Loucy (cell line): Measurements from ENCODE around the gene ZDHHC19.
"Not testable (repeated sequence)": the region's sequence is repeated elsewhere in the genome, so short reads cannot be mapped to it uniquely, and the experiment has no call there.

Source experiments
- H2AFZ ChIP-seq: fragments of 200-600 bp; sonication (generic); 2 replicates; pipeline ENCODE4 v1.6.0; 2016; ENCODE audit warnings: antibody characterized with exemption, mild to moderate bottlenecking, low read length, moderate library complexity
- H3F3A ChIP-seq: fragments of 200-600 bp; 2 replicates; pipeline ENCODE4 v1.6.0; 2016; ENCODE audit warnings: antibody characterized with exemption, low read depth, mild to moderate bottlenecking
- H3K27me3 ChIP-seq: fragments of 200-600 bp; sonication (generic); 2 replicates; pipeline ENCODE4 v1.6.1; 2014; ENCODE audit warnings: low read length, mild to moderate bottlenecking; ENCODE audit not compliant: insufficient read depth, poor library complexity, severe bottlenecking
- H3K36me3 ChIP-seq: fragments of 200-600 bp; sonication (generic); 2 replicates; pipeline ENCODE4 v1.6.1; 2016; ENCODE audit warnings: low read length; ENCODE audit not compliant: insufficient read depth
- H3K4me1 ChIP-seq: fragments of 200-600 bp; sonication (generic); 2 replicates; pipeline ENCODE4 v1.5.1; 2014; ENCODE audit warnings: low read length, mild to moderate bottlenecking; ENCODE audit not compliant: insufficient read depth, poor library complexity, severe bottlenecking
- H3K4me2 ChIP-seq: fragments of 200-600 bp; sonication (generic); 2 replicates; pipeline ENCODE4 v1.6.0; 2014; ENCODE audit warnings: antibody characterized with exemption, low read length, low read depth, mild to moderate bottlenecking; ENCODE audit not compliant: poor library complexity, severe bottlenecking
- H3K4me3 ChIP-seq: fragments of 200-600 bp; sonication (generic); 2 replicates; pipeline ENCODE4 v1.5.1; 2014; ENCODE audit warnings: low read length, mild to moderate bottlenecking, mixed read lengths; ENCODE audit not compliant: poor library complexity, severe bottlenecking
- H3K79me2 ChIP-seq: fragments of 200-600 bp; sonication (generic); 2 replicates; pipeline ENCODE4 v1.6.1; 2014; ENCODE audit warnings: low read length; ENCODE audit not compliant: insufficient read depth
- H3K9ac ChIP-seq: fragments of 200-600 bp; sonication (generic); 2 replicates; pipeline ENCODE4 v1.6.0; 2014; ENCODE audit warnings: mild to moderate bottlenecking, low read depth, low read length, moderate library complexity; ENCODE audit not compliant: poor library complexity, severe bottlenecking
- H3K9me2 ChIP-seq: fragments of 200-600 bp; sonication (generic); replicated peaks from 2 replicates; pipeline ENCODE4 v1.6.1; 2016; ENCODE audit warnings: low read depth, low read length, mixed read lengths
- H3K9me3 ChIP-seq: fragments of 200-600 bp; sonication (generic); 2 replicates; pipeline ENCODE4 v1.6.1; 2014; ENCODE audit warnings: mild to moderate bottlenecking, antibody characterized with exemption, low read length, low read depth; ENCODE audit not compliant: insufficient read depth
- H4K20me1 ChIP-seq: fragments of 200-600 bp; sonication (generic); 2 replicates; pipeline ENCODE4 v1.6.0; 2014; ENCODE audit warnings: antibody characterized with exemption, low read length, mild to moderate bottlenecking; ENCODE audit not compliant: insufficient read depth, poor library complexity, severe bottlenecking
- CTCF ChIP-seq: fragments of 200-600 bp; sonication (generic); conservative IDR thresholded peaks from 2 replicates; pipeline ENCODE4 v1.5.1; 2014; ENCODE audit warnings: mild to moderate bottlenecking, antibody characterized with exemption, low read length
- EZH2phosphoT487 ChIP-seq: fragments of 200-600 bp; IDR thresholded peaks from 2 replicates; pipeline ENCODE4 v1.6.1; 2018; ENCODE audit warnings: antibody characterized with exemption, mild to moderate bottlenecking, moderate library complexity, borderline replicate concordance

The ZDHHC19 gene

GRCh38 chr3:196175116-196175625 is 36.0 kb downstream of the ZDHHC19 start:
- Histone ChIP-seq H3K4me3 (no peak overlapping the region), H3K79me2 (peaks cover 10% of the 10 kb centered on the region), H3K9ac (peak overlapping the region; percentile 20), H3F3A (peaks cover 17% of the 10 kb centered on the region), H3K4me1 (peaks cover 37% of the 10 kb centered on the region), H4K20me1 (no peaks in the 10 kb centered on the region), H3K9me2 (no peaks in the 10 kb centered on the region), H3K36me3 (no peaks in the 10 kb centered on the region), H3K9me3 (no peaks in the 10 kb centered on the region), H2AFZ (0 out of 2 replicates have a peak overlapping the region, but pooled peaks have one; percentile 55), H3K4me2 (no peak overlapping the region), H3K27me3 (no peaks in the 10 kb centered on the region)
- TF ChIP-seq EZH2phosphoT487 (no peak), CTCF (no peak)

GRCh38 chr3:196174652-196175051 is 36.5 kb downstream of the ZDHHC19 start:
- peak overlapping the region; percentile 27 for H3K4me2 ChIP-seq
- peaks cover 14% of the 10 kb centered on the region for H3F3A ChIP-seq
- no peaks in the 10 kb centered on the region for H4K20me1 ChIP-seq
- no peaks in the 10 kb centered on the region for H3K9me3 ChIP-seq
- no peaks in the 10 kb centered on the region for H3K36me3 ChIP-seq
- H3K9me2 ChIP-seq, result no peaks in the 10 kb centered on the region
- H3K4me3 ChIP-seq, result no peak overlapping the region
- peak overlapping the region; percentile 20 for H3K9ac ChIP-seq
- peak overlapping the region; percentile 55; the same call in 1 of the 2 replicates for H2AFZ ChIP-seq
- peaks cover 8% of the 10 kb centered on the region for H3K79me2 ChIP-seq
- no peaks in the 10 kb centered on the region for H3K27me3 ChIP-seq
- TF ChIP-seq EZH2phosphoT487 (no peak), CTCF (no peak)
- H3K4me1 ChIP-seq, result peaks cover 32% of the 10 kb centered on the region

DNA sequence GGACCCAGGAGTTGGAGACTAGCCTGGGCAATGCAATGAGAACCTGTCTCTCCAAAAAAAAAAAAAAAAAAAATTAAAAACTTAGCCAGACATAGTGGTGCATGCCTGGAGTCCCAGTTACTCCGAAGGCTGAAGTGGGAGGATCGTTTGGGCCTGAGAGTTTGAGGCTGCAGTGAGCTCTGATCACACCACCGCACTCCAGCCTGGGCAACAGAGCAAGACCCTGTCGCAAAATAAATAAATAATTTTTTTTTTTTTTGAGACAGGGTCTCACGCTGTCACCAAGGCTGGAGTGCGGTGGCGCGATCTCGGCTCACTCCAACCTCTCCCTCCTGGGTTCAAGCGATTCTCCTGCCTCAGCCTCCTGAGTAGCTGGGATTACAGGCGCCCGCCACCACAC is 40.9 kb downstream of the ZDHHC19 start:
- not testable (repeated sequence) for H3K9ac ChIP-seq, H4K20me1 ChIP-seq, H3K36me3 ChIP-seq, H2AFZ ChIP-seq, H3K4me2 ChIP-seq, H3K27me3 ChIP-seq, H3K79me2 ChIP-seq, H3K9me2 ChIP-seq, H3K4me1 ChIP-seq, H3K9me3 ChIP-seq, H3K4me3 ChIP-seq, H3F3A ChIP-seq

- H3K4me1 ChIP-seq, result peaks cover 4% of the 10 kb centered on the region
- H3K9me2 ChIP-seq, result no peaks in the 10 kb centered on the region
- no peaks in the 10 kb centered on the region for H3K27me3 ChIP-seq
- no peaks in the 10 kb centered on the region for H3K36me3 ChIP-seq
- H3K79me2 ChIP-seq, result no peaks in the 10 kb centered on the region
- H3F3A ChIP-seq, result no peaks in the 10 kb centered on the region
- no peak overlapping the region for H3K9ac ChIP-seq
- no peak overlapping the region for H2AFZ ChIP-seq
- H3K4me3 ChIP-seq, result no peak overlapping the region
- H3K9me3 ChIP-seq, result no peaks in the 10 kb centered on the region
- no peak for TF ChIP-seq CTCF
- TF ChIP-seq EZH2phosphoT487, result no peak
- H4K20me1 ChIP-seq, result no peaks in the 10 kb centered on the region
- H3K4me2 ChIP-seq, result no peak overlapping the region
These were observed 41.4 kb downstream of the ZDHHC19 start for GRCh38 chr3:196169836-196170240.
